ENCODE data around the gene ATG9A.

Gene ATG9A

DNA sequence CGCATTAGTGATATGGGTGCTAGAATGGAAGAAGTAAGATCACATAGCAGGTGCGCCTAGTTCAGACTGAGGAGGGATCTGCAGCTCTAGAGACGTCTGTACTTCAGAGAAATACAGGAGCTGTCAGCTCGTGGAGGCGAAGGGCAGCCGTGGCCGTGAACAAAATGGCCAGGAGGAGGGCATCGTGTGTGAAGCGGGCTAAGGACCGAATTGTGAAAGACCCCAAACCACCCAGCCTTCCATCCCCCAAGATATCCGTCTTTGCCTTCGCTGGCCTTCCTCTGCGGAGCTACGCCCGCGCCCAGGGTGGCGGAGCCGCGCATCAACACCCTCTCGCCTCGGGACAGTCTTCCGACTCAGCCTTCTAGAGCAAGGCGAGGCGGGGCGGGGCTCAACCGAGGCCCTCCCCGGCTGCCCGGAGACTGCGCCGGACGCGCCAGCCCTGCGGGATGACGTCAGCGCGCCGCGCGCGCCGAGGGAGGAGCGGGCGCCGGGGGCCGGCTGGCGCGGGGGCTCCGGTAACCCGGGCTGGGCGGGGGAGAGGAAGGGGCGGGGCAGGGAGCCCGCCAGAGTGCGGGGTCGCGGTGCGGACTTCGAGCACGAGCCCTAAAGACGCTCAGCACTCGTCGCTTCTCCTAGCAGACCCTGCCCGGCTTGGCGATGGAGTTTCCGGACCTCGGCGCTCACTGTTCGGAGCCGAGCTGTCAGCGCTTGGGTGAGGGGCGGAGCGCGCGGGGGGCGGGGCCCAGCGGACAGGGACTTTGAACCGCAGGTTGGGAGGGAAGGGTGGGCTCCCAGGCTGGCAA is 22.9 kb downstream of the ATG9A start, which contains the start of gene ZFAND2B:
Gene ZFAND2B, plus strand, starts transcription at position 455 of the 806 bp plus-strand sequence. Its CDS starts 206 bp downstream, at position 661.
- Histone ChIP-seq H3K79me2 (ENCODE audit: insufficient read depth, low read length) (no peaks in the 10 kb centered on the region), H3K9me3 (ENCODE audit: insufficient read depth, low read length) (no peaks in the 10 kb centered on the region), H3K9ac (ENCODE audit: low read length) (peak within 1 kb of the TSS; percentile 68), H3K4me2 (ENCODE audit: low read depth, low read length, poor library complexity, severe bottlenecking) (peak within 1 kb of the TSS; percentile 79), H2AFZ (ENCODE audit: low read depth, low read length, severe bottlenecking) (peak within 1 kb of the TSS; percentile 82), H4K20me1 (ENCODE audit: low read depth, low read length) (no peaks in the 10 kb centered on the region), H3F3A (ENCODE audit: insufficient read depth) (no peaks in the 10 kb centered on the region), H3K36me3 (ENCODE audit: low read length) (no peaks in the 10 kb centered on the region), H3K27me3 (ENCODE audit: low read length) (no peaks in the 10 kb centered on the region), H3K4me3 (ENCODE audit: insufficient read depth, low read length, poor library complexity, severe bottlenecking) (peak within 1 kb of the TSS; percentile 60), H3K27ac (ENCODE audit: low read depth, low read length) (peak within 1 kb of the TSS; percentile 73), H3K9me2 (replicated peaks; ENCODE audit: insufficient read depth, low read length) (no peaks in the 10 kb centered on the region)
- TF ChIP-seq EZH2phosphoT487 (conservative IDR thresholded peaks at IDR 0.05; ENCODE audit: low read length), result no peak
- TF ChIP-seq, protein P1, sequence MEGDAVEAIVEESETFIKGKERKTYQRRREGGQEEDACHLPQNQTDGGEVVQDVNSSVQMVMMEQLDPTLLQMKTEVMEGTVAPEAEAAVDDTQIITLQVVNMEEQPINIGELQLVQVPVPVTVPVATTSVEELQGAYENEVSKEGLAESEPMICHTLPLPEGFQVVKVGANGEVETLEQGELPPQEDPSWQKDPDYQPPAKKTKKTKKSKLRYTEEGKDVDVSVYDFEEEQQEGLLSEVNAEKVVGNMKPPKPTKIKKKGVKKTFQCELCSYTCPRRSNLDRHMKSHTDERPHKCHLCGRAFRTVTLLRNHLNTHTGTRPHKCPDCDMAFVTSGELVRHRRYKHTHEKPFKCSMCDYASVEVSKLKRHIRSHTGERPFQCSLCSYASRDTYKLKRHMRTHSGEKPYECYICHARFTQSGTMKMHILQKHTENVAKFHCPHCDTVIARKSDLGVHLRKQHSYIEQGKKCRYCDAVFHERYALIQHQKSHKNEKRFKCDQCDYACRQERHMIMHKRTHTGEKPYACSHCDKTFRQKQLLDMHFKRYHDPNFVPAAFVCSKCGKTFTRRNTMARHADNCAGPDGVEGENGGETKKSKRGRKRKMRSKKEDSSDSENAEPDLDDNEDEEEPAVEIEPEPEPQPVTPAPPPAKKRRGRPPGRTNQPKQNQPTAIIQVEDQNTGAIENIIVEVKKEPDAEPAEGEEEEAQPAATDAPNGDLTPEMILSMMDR (IDR thresholded peaks at IDR 0.05; ENCODE audit: insufficient read depth, low read length, poor library complexity, severe bottlenecking), result no peak

DNA sequence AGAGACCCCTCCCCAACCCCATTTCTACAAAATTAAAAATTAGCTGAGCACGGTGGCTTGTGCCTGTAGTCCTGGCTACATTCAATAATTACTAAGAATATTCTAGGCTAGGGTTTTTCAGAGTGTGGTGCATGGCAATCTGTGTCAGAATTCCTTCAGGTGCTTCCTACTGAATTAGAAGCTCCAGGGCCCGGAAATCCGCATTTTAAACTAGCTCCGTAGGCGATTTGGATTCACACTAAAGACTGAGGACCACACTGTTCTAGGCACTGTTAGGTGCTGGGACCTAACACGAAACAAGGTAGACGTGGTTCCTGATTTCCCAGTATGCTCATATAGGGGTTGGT is 23.5 kb downstream of the ATG9A start:
- no peaks in the 10 kb centered on the region for H3K27me3 ChIP-seq (ENCODE audit: low read length)
- no peaks in the 10 kb centered on the region for H4K20me1 ChIP-seq (ENCODE audit: low read depth, low read length)
- H3K79me2 ChIP-seq (ENCODE audit: insufficient read depth, low read length), result no peaks in the 10 kb centered on the region
- H3K9me3 ChIP-seq (ENCODE audit: insufficient read depth, low read length), result no peaks in the 10 kb centered on the region
- no peaks in the 10 kb centered on the region for H3K36me3 ChIP-seq (ENCODE audit: low read length)
- peak overlapping the region; percentile 68 for H3K9ac ChIP-seq (ENCODE audit: low read length)
- H3K4me3 ChIP-seq (ENCODE audit: insufficient read depth, low read length, poor library complexity, severe bottlenecking), result peak overlapping the region; percentile 60
- H3K27ac ChIP-seq (ENCODE audit: low read depth, low read length), result peak overlapping the region; percentile 48
- no peaks in the 10 kb centered on the region for H3K9me2 ChIP-seq (replicated peaks; ENCODE audit: insufficient read depth, low read length)
- no peaks in the 10 kb centered on the region for H3F3A ChIP-seq (ENCODE audit: insufficient read depth)
- no peak for TF ChIP-seq EZH2phosphoT487 (conservative IDR thresholded peaks at IDR 0.05; ENCODE audit: low read length)
- TF ChIP-seq, protein P1 (IDR thresholded peaks at IDR 0.05; ENCODE audit: insufficient read depth, low read length, poor library complexity, severe bottlenecking), result no peak
- peak overlapping the region; percentile 79 for H3K4me2 ChIP-seq (ENCODE audit: low read depth, low read length, poor library complexity, severe bottlenecking)
- H2AFZ ChIP-seq (ENCODE audit: low read depth, low read length, severe bottlenecking), result peak overlapping the region; percentile 82

DNA sequence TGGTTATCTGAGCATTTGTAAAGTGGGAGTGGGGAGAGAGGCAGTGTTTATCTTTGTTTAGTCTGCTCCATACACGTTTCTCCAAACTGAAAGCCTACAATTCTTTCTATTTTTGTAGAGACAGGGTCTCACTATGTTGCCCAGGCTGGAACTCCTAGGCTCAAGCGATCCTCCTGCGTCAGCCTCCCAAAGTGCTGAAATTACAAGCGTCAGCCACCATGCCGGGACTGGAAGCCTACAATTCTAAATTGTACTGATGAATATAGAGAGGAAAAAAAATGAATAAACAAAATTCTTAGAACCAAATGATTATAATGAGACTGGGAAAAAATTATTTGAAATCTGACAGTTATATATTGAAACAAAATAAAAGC is 24.3 kb downstream of the ATG9A start:
- H3K27me3 ChIP-seq (ENCODE audit: low read length), result no peaks in the 10 kb centered on the region
- H3K36me3 ChIP-seq (ENCODE audit: low read length), result no peaks in the 10 kb centered on the region
- H3K4me2 ChIP-seq (ENCODE audit: low read depth, low read length, poor library complexity, severe bottlenecking), result no peak overlapping the region
- no peaks in the 10 kb centered on the region for H3K9me3 ChIP-seq (ENCODE audit: insufficient read depth, low read length)
- no peaks in the 10 kb centered on the region for H3K9me2 ChIP-seq (replicated peaks; ENCODE audit: insufficient read depth, low read length)
- TF ChIP-seq EZH2phosphoT487 (conservative IDR thresholded peaks at IDR 0.05; ENCODE audit: low read length), result no peak
- TF ChIP-seq, protein P1 (IDR thresholded peaks at IDR 0.05; ENCODE audit: insufficient read depth, low read length, poor library complexity, severe bottlenecking), result no peak
- H4K20me1 ChIP-seq (ENCODE audit: low read depth, low read length), result no peaks in the 10 kb centered on the region
- H2AFZ ChIP-seq (ENCODE audit: low read depth, low read length, severe bottlenecking), result no peak overlapping the region
- no peak overlapping the region for H3K9ac ChIP-seq (ENCODE audit: low read length)
- H3K79me2 ChIP-seq (ENCODE audit: insufficient read depth, low read length), result no peaks in the 10 kb centered on the region
- H3K27ac ChIP-seq (ENCODE audit: low read depth, low read length), result no peak overlapping the region
- no peaks in the 10 kb centered on the region for H3F3A ChIP-seq (ENCODE audit: insufficient read depth)
- H3K4me3 ChIP-seq (ENCODE audit: insufficient read depth, low read length, poor library complexity, severe bottlenecking), result no peak overlapping the region

Measured in SU-DHL-6 (cell line).